Esophagus muscularis mucosa (tissue), 3 donors: ENCODE results near the gene CCDC24.

Experiments used
- CTCF ChIP-seq, 3 experiments: fragments of 200-600 bp in 2 of 3; fragments of 450-650 bp in 1 of 3; sonication (generic) in 2 of 3; IDR thresholded peaks; one replicate each; pipeline ENCODE4 v1.5.1; 2017 to 2019; ENCODE audit warnings: antibody characterized with exemption in 3 of 3, mild to moderate bottlenecking in 2 of 3, moderate library complexity in 1 of 3
- EP300 ChIP-seq: sonication (generic); formaldehyde crosslinking; IDR thresholded peaks from one replicate; pipeline ENCODE4 v1.6.1; 2017; ENCODE audit warnings: antibody characterized with exemption

GRCh38 chr1:43994794-43995790 is 3.7 kb downstream of the CCDC24 start:
- TF ChIP-seq EP300 = no peak
- peak in 1 of 3 experiments; percentile 10 for TF ChIP-seq CTCF (IDR thresholded peaks at IDR 0.05)
